HL-60 (cell line): ENCODE results near the gene CNN3.

Source experiments
- DNase-seq, 2 experiments: peaks; one replicate each; pipeline ENCODE4 v3.0.0-alpha.2; 2010 to 2020; ENCODE audit warnings: low read depth in 1 of 2, low spot score in 1 of 2
- H3K27ac ChIP-seq: fragments of 250-450 bp; sonication (Bioruptor Pico); replicated peaks from 2 replicates; pipeline ENCODE4 v1.5.1; 2020; ENCODE audit warnings: mild to moderate bottlenecking, moderate library complexity
- H3K27me3 ChIP-seq: fragments of 250-450 bp; sonication (Bioruptor Pico); 2 replicates; pipeline ENCODE4 v1.5.1; 2021; ENCODE audit warnings: mild to moderate bottlenecking, moderate library complexity; ENCODE audit not compliant: insufficient read depth, poor library complexity, severe bottlenecking
- H3K4me3 ChIP-seq: replicated peaks from 2 replicates; pipeline ENCODE4 v1.5.1; 2011; ENCODE audit warnings: mild to moderate bottlenecking, control low read depth, low read length; ENCODE audit not compliant: insufficient read depth
- CTCF ChIP-seq: IDR thresholded peaks from one replicate; pipeline ENCODE4 v1.5.1; 2011; ENCODE audit warnings: low read length, control low read depth, inconsistent platforms; ENCODE audit not compliant: insufficient read depth
- GABPA ChIP-seq: IDR thresholded peaks from 2 replicates; pipeline ENCODE4 v1.6.1; 2012; ENCODE audit warnings: low read depth
- POLR2AphosphoS5 ChIP-seq: IDR thresholded peaks from 2 replicates; pipeline ENCODE4 v1.6.1; 2012; ENCODE audit warnings: low read depth
- REST ChIP-seq: IDR thresholded peaks from 2 replicates; pipeline ENCODE4 v1.6.1; 2012; ENCODE audit warnings: low read depth; ENCODE audit not compliant: insufficient replicate concordance
- SPI1 ChIP-seq: IDR thresholded peaks from 2 replicates; pipeline ENCODE4 v1.6.1; 2012; ENCODE audit warnings: low read depth, mild to moderate bottlenecking, borderline replicate concordance

CNN3 gene

GRCh38 chr1:94892604-94893254 lies 34.2 kb downstream of the CNN3 start:
- no peak for DNase-seq
- no peak overlapping the region for H3K4me3 ChIP-seq
- H3K27me3 ChIP-seq, result no peaks in the 10 kb centered on the region
- H3K27ac ChIP-seq, result no peak overlapping the region
- TF ChIP-seq GABPA (no peak), POLR2AphosphoS5 (no peak), SPI1 (no peak), CTCF (no peak), REST (no peak)

- TF ChIP-seq SPI1 (no peak), REST (no peak), CTCF (no peak), POLR2AphosphoS5 (no peak), GABPA (no peak)
Observed at GRCh38 chr1:94888201-94888600, 38.7 kb downstream of the CNN3 start.

GRCh38 chr1:94887603-94888171 lies 39.2 kb downstream of the CNN3 start:
- TF ChIP-seq SPI1, result no peak
- TF ChIP-seq CTCF, result no peak
- TF ChIP-seq REST, result no peak
- TF ChIP-seq POLR2AphosphoS5, result no peak
- no peak for TF ChIP-seq GABPA

More at GRCh38 chr1:94888201-94888600, 38.7 kb downstream of the CNN3 start:
- H3K4me3 ChIP-seq, result no peak overlapping the region
- H3K27me3 ChIP-seq, result no peaks in the 10 kb centered on the region
- H3K27ac ChIP-seq, result no peak overlapping the region
- DNase-seq, result no peak

More at GRCh38 chr1:94887603-94888171, 39.2 kb downstream of the CNN3 start:
- no peak for DNase-seq
- H3K27ac ChIP-seq, result no peak overlapping the region
- no peak overlapping the region for H3K4me3 ChIP-seq
- H3K27me3 ChIP-seq, result no peaks in the 10 kb centered on the region
